GM18526 (cell line): ENCODE measurements around the gene SF3A2.

Experiments
- POLR2A ChIP-seq: IDR thresholded peaks from 3 replicates; pipeline ENCODE4 v1.6.1; 2011; ENCODE audit not compliant: insufficient read length; ENCODE audit errors: extremely low read depth

SF3A2 gene

DNA sequence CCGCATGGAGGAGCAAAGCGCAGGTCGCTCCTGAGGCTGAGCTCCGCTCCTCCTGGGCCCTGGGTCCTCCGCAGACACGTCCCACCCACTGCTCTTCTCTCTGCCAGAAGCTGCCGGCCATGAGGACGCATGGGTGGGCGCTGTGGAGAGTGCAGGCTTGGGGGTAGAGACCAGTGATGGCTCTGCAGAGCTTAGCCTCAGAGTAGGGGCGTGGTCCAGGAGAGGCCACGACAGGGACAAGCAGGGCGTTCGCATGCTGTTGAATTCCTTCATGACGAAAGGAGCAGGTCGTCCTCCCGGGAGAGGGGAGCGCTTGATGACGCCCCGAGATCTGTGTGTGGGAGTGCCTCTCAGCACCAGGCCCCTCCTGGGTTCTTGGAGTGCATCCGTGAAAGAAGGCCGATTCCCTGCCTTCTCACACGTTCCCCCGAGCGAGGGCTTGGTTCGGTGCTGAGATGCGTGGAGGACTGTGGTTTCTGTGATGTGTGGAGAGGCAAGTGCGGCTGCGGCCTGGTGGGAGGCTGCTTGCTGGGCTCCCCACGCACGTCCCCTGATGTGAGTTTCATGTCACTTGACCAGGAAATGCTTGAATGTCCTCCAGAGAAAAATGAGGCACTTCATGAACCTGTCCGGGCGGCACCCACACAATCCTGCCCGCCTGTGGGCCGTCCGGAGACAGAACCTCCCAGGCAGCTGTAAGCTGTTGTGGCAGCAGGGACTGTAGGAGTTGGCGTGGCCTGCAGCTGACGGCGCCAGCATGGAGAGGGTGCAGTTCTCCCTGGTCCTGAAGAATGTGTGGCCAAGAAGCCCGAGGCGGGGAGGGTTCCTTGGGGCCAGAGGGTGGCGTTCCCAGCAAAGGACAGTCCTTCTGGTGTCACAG, 4.5 kb downstream of the SF3A2 start:
- no peak for TF ChIP-seq POLR2A

DNA sequence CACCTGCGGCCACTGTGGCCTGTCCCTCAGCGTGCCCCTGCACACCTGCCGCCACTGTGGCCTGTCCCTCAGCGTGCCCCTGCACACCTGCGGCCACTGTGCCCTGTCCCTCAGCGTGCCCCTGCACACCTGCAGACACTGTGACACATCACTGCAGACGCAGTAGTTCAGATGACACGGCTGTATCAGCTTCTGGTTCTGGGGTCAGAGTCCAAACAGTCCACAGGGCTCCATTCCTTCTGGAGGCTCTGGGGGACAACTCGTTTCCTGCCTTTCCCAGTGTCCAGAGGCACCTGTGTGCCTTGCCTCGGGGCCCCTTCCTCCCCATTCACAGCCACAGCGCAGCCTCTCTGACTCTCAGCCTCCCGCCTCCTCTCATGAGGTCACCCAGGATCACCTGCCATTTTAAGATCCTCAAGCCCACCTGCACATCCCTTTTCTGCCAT, 5.5 kb downstream of the SF3A2 start:
- TF ChIP-seq POLR2A = no peak

- TF ChIP-seq POLR2A = no peak
Observed at GRCh38 chr19:2242816-2243215, 6.2 kb downstream of the SF3A2 start.

DNA sequence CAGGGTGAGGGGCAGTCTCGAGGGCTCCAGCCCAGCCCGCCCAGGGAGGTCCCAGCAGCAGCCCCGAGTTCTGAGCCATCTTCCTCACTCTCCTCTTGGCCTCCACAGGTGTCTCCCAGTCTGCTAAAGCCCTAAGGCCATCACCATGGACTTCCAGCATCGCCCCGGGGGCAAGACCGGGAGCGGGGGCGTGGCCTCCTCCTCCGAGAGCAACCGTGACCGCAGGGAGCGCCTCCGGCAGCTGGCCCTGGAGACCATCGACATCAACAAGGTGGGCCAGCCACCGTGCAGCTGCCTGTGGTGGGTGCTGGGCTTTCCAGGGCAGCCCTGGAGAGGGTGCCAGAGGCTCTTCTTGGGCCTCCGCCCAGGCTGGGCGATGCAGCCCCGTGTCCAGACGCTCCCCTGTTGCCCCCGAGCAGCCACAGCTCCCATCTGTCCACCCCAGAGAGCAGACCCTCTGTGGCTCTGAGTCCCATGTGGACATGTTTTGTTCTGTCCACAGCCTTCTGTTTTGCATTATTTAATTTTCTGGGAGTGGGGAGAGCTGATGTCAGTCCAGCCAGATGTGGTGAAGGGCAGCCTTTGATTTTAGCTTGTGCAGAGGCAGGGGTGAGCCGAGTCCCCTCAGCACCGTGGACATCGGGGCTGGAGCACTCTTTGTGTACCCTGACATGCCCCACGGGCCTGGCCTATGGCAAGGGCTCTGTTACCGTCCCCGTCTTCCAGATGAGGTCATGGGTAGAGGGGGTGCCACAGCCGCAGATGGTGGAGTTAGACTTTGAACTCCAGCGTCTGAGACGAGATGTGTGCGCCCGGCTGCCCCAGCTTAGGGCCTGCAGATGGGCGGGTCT, 6.9 kb downstream of the SF3A2 start:
- no peak for TF ChIP-seq POLR2A

- no peak for TF ChIP-seq POLR2A
Observed at GRCh38 chr19:2244125-2244411, 7.4 kb downstream of the SF3A2 start.

DNA sequence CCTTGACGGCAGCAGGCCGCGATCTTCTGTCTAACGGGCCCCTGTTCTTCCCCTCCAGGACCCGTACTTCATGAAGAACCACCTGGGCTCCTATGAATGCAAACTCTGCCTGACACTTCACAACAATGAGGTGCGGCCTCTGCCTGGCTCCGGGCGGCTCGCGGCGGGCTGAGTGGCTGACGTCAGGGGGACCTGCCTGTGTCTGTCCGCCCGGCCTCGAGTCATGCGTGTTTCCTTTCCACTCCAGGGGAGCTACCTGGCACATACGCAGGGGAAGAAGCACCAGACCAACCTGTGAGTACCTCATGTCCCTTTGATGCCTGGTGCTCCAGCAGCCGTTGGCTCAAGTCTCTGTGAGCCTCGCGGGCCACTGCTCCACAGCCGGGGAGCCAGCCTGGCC, 7.9 kb downstream of the SF3A2 start:
- TF ChIP-seq POLR2A = no peak

- no peak for TF ChIP-seq POLR2A
Observed at GRCh38 chr19:2245273-2245672, 8.6 kb downstream of the SF3A2 start.

DNA sequence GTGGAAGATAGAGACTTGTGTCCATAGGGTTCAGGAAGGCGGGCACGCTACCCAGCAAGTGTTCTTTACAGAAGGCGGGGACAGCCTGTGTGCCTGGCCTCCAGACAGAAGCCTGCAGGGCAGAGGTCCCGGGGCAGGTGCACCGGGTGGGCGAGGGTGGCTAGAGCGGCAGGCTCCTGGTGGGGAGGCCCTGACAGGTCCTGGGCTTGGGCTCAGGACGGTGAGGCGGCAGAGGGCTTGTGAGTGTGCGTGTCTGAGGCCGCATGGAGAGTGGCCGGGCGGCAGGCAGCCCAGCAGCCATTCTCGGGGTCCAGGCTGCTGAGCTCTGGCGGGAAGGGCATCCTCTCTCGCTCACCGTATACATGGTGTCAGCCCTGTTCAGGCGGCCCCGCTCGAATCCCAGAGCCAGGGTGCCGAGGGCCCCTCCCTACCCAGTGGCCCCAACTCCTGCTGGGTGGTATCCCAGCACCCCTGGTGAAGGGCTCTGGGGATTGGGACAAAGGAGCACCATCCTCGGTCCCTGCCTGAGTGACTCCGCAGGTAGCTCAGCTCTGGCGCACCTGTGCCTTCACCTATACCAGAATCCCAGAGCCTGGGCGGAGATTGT, 9.5 kb downstream of the SF3A2 start:
- TF ChIP-seq POLR2A = no peak

GRCh38 chr19:2246801-2247361, 10.3 kb downstream of the SF3A2 start:
- TF ChIP-seq POLR2A = no peak

DNA sequence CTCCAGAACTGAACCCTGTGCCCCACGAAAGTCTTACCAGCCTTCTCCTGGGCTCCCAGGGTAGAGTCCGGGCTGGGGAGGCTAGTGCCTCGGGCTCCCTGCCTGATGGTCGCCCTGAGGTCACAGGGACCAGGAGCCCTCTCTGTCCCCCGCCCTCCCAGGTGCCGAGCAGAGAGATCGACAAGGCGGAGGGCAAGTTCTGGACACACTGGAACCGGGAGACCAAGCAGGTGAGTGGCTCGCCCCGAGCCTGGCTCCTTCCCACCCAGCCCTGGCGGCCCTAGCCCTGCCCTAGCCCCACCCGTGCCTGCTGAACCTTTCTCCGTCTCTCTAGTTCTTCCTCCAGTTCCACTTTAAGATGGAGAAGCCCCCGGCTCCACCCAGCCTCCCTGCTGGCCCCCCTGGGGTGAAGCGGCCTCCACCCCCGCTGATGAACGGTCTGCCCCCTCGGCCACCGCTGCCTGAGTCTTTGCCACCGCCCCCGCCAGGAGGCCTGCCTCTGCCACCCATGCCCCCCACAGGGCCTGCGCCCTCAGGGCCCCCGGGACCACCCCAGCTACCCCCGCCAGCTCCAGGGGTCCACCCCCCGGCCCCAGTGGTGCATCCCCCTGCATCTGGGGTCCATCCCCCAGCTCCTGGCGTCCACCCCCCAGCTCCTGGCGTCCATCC, 10.9 kb downstream of the SF3A2 start:
- no peak for TF ChIP-seq POLR2A

- TF ChIP-seq POLR2A = no peak
Observed at GRCh38 chr19:2248136-2249009, 11.7 kb downstream of the SF3A2 start.

DNA sequence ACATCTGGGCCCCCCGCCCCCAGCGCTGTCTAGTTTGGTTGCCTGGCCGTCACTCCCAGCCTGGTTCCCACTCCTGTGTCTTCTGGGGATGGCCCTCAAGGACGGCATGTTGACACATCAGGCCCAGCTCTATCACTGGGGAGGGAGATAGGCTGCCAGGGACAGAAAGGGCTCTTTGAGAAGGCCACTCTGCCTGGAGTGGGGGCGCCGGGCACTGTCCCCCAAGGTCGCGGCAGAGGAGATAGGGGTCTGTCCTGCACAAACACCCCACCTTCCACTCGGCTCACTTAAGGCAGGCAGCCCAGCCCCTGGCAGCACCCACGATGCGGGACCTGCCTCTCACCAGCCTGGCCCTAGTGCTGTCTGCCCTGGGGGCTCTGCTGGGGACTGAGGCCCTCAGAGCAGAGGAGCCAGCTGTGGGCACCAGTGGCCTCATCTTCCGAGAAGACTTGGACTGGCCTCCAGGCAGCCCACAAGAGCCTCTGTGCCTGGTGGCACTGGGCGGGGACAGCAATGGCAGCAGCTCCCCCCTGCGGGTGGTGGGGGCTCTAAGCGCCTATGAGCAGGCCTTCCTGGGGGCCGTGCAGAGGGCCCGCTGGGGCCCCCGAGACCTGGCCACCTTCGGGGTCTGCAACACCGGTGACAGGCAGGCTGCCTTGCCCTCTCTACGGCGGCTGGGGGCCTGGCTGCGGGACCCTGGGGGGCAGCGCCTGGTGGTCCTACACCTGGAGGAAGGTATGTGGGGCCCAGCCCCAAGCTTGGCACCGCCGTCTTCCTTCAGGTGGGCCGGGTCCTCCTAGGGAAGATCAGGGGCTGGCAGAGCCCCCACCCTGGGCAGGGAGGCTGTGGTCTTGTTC, 12.6 kb downstream of the SF3A2 start, which contains the start of gene AMH:
AMH (plus strand) TSS at position 314 of the 857 bp plus-strand sequence; CDS start at position 324, 10 bp downstream.
- no peak for TF ChIP-seq POLR2A
